Activated T-helper 1 cell treated with anti-CD3 and anti-CD28 coated beads, Interleukin-12 subunit alpha, Interleukin-12 subunit beta, Interleukin-2, Interleukin-4 antibody, amounts not matched to agents 30 ng/mL and 10 ng/mL and 1 ng/mL, durations not matched to agents 14 hours and 24 hours and 36 hours (primary cell): ENCODE measurements around the gene SNX19. TPM values are rescaled to one million over a fixed set of nuclear protein-coding genes. Genes with fewer than 3 reads are reported as not detected.

Experiments
- DNase-seq: peaks from one replicate; pipeline ENCODE4 v3.0.0; 2021; ENCODE audit warnings: low spot score
- H3K27ac Mint-ChIP-seq: one replicate; pipeline ENCODE4 v1.8.0; 2021; ENCODE audit warnings: mild to moderate bottlenecking, mixed read lengths
- H3K27me3 Mint-ChIP-seq: one replicate; pipeline ENCODE4 v1.8.0; 2022; ENCODE audit warnings: mild to moderate bottlenecking, moderate library complexity, mixed read lengths; ENCODE audit not compliant: insufficient read depth
- H3K36me3 Mint-ChIP-seq: one replicate; pipeline ENCODE4 v1.8.0; 2021; ENCODE audit warnings: low read depth, mixed read lengths
- H3K4me1 Mint-ChIP-seq: one replicate; pipeline ENCODE4 v1.8.0; 2021; ENCODE audit warnings: low read depth, mixed read lengths
- H3K4me3 Mint-ChIP-seq: one replicate; pipeline ENCODE4 v1.8.0; 2021; ENCODE audit warnings: mild to moderate bottlenecking, moderate library complexity, mixed read lengths
- H3K9me3 Mint-ChIP-seq: one replicate; pipeline ENCODE4 v1.8.0; 2021; ENCODE audit warnings: mixed read lengths
- intact Hi-C: fragments of 100-400 bp; cut with micrococcal nuclease; formaldehyde crosslinking; loops from one replicate; pipeline ENCODE4 v1.15.1; 2024
- total RNA-seq: library from RNA; stranded (reverse); gene quantifications from 2 replicates; pipeline ENCODE4 v1.2.3, GENCODE V29; 2022

The SNX19 gene
- total RNA-seq, 1 donor from 2014 or later, result 58.5 TPM

DNA sequence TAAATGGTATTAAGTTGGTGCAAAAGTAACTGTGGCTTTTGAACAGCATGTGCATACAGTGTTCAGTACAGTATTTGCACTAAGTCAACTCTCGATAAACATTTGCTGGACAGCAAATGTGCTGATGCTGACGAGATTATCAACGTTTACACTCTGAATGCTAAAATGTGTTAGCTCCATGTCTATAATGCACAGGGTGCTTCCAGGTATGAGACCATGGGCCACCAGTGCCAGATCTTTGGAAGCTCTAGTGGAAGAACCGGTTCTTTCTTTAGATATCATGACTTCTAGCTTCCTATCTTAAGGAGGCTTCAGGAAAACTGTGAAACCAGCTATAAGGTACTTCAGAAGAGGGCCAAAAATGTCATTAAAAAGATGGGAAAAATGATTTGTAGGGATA, 17.2 kb downstream of the SNX19 start:
- Mint-ChIP-seq H3K27ac (no peak overlapping the region), H3K36me3 (peaks cover 48% of the 10 kb centered on the region), H3K9me3 (no peaks in the 10 kb centered on the region), H3K4me1 (no peaks in the 10 kb centered on the region), H3K27me3 (no peaks in the 10 kb centered on the region), H3K4me3 (no peak overlapping the region)
- intact Hi-C loops, result no loop called here
- no peak for DNase-seq

DNA sequence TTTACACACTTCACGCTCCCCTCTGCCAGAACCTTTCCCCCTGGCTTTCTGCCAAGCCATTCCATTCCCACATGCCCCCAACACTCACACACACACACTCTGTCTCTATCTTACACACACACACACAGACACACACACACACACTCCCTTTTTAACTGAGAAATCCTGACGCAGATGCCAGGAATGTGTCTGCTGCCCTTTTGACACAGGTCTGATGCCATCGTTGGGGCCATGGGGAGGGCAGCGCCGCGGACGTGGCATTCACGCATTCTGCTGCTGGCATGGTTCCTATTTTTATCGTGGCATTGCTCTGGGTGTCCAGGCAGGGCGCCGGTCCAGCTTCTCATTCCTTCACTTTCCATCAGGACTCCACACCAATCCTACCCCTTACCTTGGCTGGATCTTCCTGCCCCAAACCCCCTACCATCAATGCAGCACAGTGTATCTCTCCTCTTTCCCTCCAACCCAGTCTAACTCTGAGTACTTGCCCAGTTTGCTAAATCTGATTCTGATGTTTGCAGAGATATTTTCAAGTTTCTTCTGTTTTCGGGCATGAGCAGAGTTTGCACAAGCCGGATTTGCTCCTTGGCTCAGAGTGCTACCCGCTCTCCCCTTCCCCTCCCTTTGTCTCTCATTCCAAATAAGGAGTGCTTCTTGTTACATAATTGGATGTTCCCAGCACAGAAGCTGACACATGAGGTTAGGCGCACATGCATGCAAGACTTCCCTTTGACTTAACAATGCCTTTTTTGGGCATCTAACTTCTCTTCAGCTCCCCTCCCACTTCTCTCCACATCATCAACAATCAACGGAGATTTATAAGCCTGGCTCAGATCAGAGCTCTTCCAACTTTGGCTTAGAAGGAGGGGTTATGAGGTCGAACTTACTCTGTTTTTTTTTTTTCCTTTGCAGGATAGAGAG, 18.8 kb downstream of the SNX19 start:
- no peak overlapping the region for H3K27ac Mint-ChIP-seq
- DNase-seq, result no peak
- H3K4me3 Mint-ChIP-seq, result no peak overlapping the region
- H3K9me3 Mint-ChIP-seq, result no peaks in the 10 kb centered on the region
- peaks cover 52% of the 10 kb centered on the region for H3K36me3 Mint-ChIP-seq
- intact Hi-C loops, result no loop called here
- H3K4me1 Mint-ChIP-seq, result no peaks in the 10 kb centered on the region
- H3K27me3 Mint-ChIP-seq, result no peaks in the 10 kb centered on the region

DNA sequence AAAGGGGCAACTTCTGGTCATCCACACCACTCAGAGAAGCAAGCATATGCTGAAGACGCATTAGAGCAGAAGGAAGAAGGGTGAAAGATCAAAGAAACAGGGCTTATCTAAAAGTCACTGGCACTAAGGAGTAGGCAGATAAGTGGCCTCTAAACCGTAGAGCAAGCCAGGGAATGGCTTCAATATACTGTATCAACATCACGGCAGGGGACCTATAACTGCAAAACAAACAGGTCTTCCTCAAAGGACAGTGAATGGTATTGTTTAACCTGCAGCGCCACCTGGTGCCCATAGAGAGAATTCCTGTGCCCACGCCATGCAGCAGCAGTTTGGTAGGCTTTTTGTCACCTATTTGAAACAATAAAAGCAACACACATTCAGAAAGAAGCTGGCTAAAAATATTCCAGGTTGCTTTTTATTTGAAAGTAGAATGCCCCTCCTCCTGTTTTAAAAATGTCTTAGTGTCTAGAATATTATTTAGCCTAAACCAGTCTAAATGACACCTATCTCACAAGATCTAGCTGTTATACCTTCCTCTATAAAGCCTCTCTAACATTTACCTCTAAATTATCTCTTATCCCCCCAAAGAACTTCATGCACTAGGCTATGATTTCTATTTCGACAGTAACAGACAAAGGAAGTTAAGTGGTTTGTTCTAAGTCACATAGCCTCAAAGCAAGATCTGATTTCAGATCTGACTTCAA, 21.8 kb downstream of the SNX19 start:
- peak; percentile 46 for DNase-seq
- H3K4me3 Mint-ChIP-seq, result no peak overlapping the region
- H3K4me1 Mint-ChIP-seq, result no peaks in the 10 kb centered on the region
- H3K36me3 Mint-ChIP-seq, result peaks cover 40% of the 10 kb centered on the region
- intact Hi-C loops, result loop anchor here (1.0 kb wide), 4 partner anchors 22 to 463 kb away; partner anchors contain the start of gene SNX19
- H3K27me3 Mint-ChIP-seq, result no peaks in the 10 kb centered on the region
- H3K9me3 Mint-ChIP-seq, result no peaks in the 10 kb centered on the region
- H3K27ac Mint-ChIP-seq, result no peak overlapping the region

DNA sequence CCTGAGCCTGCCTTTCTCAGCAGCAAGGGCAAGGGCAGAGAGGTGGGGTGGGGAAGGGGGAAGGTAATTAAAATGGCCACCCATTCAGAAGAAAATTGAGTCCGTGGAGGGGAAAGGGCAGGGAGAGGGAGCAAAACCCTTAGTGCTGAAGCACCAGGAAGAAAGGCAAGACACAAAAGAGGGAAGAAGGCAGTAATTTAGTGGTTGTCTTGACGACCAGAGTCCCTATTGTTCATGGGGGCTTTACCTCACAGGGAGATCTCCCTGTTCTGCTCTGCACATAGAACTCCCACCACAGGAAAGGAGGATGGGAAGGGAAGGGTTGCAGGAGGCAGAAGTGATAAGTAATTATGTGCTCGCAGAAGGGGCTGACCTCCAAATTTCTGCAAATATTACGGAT, 23.4 kb downstream of the SNX19 start:
- intact Hi-C loops, result no loop called here
- Mint-ChIP-seq H3K4me1 (no peaks in the 10 kb centered on the region), H3K9me3 (no peaks in the 10 kb centered on the region), H3K27me3 (no peaks in the 10 kb centered on the region), H3K4me3 (no peak overlapping the region), H3K36me3 (peaks cover 36% of the 10 kb centered on the region), H3K27ac (no peak overlapping the region)
- no peak for DNase-seq

DNA sequence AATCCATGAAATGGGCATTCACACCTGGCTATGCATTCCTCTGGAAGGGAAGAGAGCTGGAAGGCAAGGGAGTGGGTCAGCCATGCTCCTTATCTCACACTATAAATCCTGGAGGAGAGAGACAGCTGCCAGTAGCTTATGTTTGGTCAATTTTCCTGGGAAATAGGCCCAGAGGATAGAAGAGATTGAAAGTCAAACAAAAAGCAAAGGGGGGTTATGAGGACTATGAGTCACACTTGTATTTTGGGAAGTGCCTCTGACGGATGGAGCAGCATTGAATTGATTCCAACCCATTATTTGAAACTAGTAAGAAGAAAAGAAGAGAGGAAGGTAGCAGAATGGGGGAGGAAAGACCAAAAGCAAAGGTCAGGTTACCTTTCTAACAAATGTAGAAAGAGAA, 25.0 kb downstream of the SNX19 start:
- Mint-ChIP-seq H3K9me3 (no peaks in the 10 kb centered on the region), H3K4me1 (no peaks in the 10 kb centered on the region), H3K36me3 (peaks cover 29% of the 10 kb centered on the region), H3K4me3 (no peak overlapping the region), H3K27ac (no peak overlapping the region), H3K27me3 (no peaks in the 10 kb centered on the region)
- intact Hi-C loops, result no loop called here
- DNase-seq, result no peak

DNA sequence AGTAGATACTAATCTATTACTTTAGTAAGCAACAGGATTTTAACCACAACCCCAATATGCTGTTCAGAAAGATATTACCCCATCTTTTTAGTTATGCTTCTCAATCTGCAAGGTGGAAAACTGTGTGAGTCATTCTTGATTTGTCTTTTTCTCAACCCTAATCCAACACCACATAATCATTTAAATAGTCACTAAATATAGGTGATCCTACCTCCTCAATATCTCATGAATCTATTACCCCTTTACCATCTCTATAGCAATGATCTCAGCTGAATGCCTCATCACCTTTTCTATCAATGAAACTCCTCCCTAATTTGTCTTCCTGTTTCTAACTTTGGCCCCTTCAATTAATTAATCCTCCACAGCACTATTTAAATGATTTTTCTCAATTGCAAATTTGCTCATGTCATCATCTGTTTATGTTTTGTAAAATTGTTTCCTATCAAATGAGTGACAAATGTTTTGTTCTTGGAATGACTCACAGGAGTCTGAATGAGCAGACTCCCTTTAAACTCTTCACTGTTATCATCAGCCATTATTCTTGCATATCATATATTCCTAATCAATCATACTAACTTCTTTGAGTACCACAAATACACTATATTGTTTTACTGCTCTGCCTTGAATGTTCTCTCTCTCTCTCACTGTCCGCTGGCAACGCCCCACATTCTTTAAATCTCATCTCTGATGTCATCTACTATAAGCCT, 26.1 kb downstream of the SNX19 start:
- Mint-ChIP-seq H3K36me3 (peaks cover 27% of the 10 kb centered on the region), H3K4me1 (no peaks in the 10 kb centered on the region), H3K27ac (no peak overlapping the region), H3K4me3 (no peak overlapping the region), H3K27me3 (no peaks in the 10 kb centered on the region), H3K9me3 (no peaks in the 10 kb centered on the region)
- intact Hi-C loops, result loop anchor here (1.0 kb wide), 1 partner anchor 8 kb away; no protein-coding TSS in a partner anchor
- DNase-seq, result no peak

DNA sequence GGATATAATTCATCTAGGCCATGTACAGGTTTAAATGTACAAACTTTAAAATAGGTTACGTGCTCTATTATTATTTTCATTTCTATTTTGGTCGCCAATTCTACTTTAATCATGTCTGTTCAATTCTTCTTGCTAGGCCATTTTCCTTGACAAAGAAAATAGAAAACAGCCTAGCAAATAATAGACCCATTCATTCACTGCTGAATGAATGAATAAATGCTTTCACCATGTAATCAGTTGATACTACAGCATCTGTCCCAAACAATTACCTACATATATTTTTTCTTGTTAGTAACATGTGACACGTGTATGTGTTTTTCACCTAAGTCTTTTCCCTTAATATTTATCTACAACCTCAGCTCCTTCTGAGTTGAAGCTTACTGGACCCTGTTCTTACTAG, 27.5 kb downstream of the SNX19 start:
- DNase-seq, result no peak
- Mint-ChIP-seq H3K27me3 (no peaks in the 10 kb centered on the region), H3K9me3 (no peaks in the 10 kb centered on the region), H3K36me3 (peaks cover 24% of the 10 kb centered on the region), H3K4me1 (no peaks in the 10 kb centered on the region), H3K27ac (no peak overlapping the region), H3K4me3 (no peak overlapping the region)
- intact Hi-C loops, result loop anchor here (10.0 kb wide), 1 partner anchor 574 kb away; the partner anchor contains the start of gene ZBTB44

DNA sequence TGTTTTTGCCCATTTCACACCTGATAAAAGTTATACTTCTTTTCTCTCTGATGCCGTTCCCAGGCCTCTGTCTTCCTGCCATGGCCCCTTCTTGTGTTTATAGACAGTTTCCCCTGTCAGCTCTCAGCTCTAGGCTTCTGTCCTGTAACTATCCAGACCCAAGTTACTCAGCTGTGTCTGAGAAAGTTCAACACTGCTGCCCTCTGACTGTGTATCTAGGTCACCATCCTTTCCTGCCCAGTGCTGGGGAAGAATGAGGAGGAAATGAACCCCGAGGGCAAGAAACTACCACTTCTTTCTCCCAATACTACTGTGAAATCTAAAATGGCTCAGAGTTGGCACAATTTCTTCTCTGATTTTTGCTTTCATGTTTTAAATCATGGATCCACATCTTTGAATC, 29.6 kb downstream of the SNX19 start:
- H3K27ac Mint-ChIP-seq, result no peak overlapping the region
- H3K36me3 Mint-ChIP-seq, result peaks cover 31% of the 10 kb centered on the region
- H3K27me3 Mint-ChIP-seq, result no peaks in the 10 kb centered on the region
- H3K4me1 Mint-ChIP-seq, result peaks cover 6% of the 10 kb centered on the region
- H3K9me3 Mint-ChIP-seq, result no peaks in the 10 kb centered on the region
- intact Hi-C loops, result loop anchor here (10.0 kb wide), 1 partner anchor 572 kb away; the partner anchor contains the start of gene ZBTB44
- no peak overlapping the region for H3K4me3 Mint-ChIP-seq
- no peak for DNase-seq

DNA sequence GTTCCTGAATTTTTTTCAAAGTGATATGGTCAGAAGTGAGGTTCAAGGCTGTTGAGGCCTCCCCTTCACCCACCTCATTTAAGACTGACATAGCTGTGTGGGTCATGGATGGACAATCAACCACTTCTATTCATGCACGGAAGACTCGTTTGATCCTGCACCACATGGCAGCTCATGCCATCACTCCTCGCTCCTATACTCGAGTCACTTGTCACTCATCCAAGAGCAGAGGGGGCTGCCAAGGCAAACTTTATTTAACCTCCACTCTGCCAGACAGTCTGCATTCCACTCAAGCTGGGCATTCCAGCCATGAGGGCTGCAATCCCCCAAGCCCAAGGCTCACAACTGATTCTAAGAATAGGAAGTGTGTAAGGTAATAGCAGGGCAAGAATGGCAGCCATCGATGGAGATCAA, 34.1 kb downstream of the SNX19 start:
- intact Hi-C loops, result loop anchor here (1.0 to 10.0 kb wide), 2 partner anchors 8 to 567 kb away; partner anchors contain the start of gene ZBTB44

DNA sequence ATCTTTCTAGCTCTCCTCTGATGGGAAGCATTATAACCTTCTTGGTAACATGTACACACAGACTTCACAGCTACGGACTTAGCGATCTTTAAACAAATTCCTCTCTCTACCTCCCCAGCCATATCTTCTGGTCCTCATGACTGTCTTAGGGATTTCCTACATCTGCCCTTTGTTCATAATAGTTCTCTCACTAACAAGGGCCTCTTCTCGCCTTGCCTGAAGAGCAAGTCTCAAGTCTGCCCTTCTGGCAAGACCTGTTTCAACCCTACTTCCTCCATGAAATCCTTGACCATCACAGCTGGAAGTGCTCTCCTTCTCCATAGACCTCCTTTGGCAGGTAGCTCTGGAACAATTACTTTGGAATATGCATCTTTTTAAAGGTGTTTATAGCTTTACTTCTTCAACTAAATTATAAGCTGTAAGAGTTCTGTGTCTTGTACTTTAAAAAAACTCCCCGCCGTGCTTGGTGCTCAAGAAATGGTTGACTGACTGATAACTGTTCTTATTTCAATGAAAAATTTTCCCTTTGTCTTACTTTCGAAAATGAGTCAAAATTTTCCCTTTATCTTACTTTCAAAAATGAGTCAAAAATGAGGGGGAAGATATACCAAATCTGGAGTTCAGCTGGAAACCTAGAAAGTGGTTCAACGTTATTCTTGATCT, 34.7 kb downstream of the SNX19 start:
- H3K9me3 Mint-ChIP-seq, result no peaks in the 10 kb centered on the region
- H3K36me3 Mint-ChIP-seq, result peaks cover 52% of the 10 kb centered on the region
- intact Hi-C loops, result loop anchor here (1.0 to 10.0 kb wide), 2 partner anchors 9 to 567 kb away; partner anchors contain the start of gene ZBTB44
- H3K4me1 Mint-ChIP-seq, result peaks cover 11% of the 10 kb centered on the region
- no peaks in the 10 kb centered on the region for H3K27me3 Mint-ChIP-seq
- H3K4me3 Mint-ChIP-seq, result no peak overlapping the region
- H3K27ac Mint-ChIP-seq, result peak overlapping the region; percentile 82
- no peak for DNase-seq

More for the DNA sequence above, 34.1 kb downstream of the SNX19 start:
- Mint-ChIP-seq H3K9me3 (no peaks in the 10 kb centered on the region), H3K36me3 (peaks cover 51% of the 10 kb centered on the region), H3K4me1 (peaks cover 11% of the 10 kb centered on the region), H3K4me3 (no peak overlapping the region), H3K27ac (peak overlapping the region; percentile 19), H3K27me3 (no peaks in the 10 kb centered on the region)
- DNase-seq, result no peak

DNA sequence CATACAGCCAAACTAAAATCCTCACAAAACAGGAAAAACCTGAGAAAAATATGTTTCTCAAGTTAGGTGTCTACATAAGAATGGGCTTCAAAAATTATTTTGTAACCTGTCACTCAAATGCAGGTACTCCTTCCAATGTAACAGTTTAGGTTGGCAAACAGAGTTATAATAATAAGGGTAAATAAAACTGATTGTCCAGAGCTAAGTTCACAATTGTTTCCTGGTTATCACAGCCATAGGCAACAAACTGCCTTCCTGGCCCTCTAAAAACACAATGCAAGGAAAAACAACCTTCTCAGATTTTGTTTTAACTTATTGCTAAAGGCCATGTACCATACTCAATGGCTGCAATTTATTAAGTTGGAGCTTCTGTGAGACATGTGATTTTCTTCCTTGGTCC, 36.4 kb downstream of the SNX19 start:
- no peak for DNase-seq
- Mint-ChIP-seq H3K4me3 (no peak overlapping the region), H3K4me1 (peaks cover 11% of the 10 kb centered on the region), H3K9me3 (no peaks in the 10 kb centered on the region), H3K27ac (no peak overlapping the region), H3K27me3 (no peaks in the 10 kb centered on the region), H3K36me3 (peaks cover 53% of the 10 kb centered on the region)
- intact Hi-C loops, result loop anchor here (10.0 kb wide), 1 partner anchor 565 kb away; the partner anchor contains the start of gene ZBTB44
